Small intestine (tissue), 16 donors: ENCODE results near the gene GNAT1. TPM values are rescaled to one million over a fixed set of nuclear protein-coding genes. Genes with fewer than 3 reads are reported as not detected.

ENCODE experiments used
- DNase-seq, 2 donors: peaks; one replicate each; pipeline versions ENCODE4 v3.0.0 to v3.0.0-alpha.2; 2013
- FAIRE-seq: peaks from 2 replicates; lab custom pipeline; 2012; peaks lifted over from hg19 to GRCh38; lab: Jason Lieb, UNC
- H3K27ac ChIP-seq, 3 donors: one replicate each; pipeline ENCODE4 v1.5.1; 2013; ENCODE audit warnings: low read length in 2 of 3, mild to moderate bottlenecking in 2 of 3, control low read depth in 1 of 3, inconsistent platforms in 1 of 3, low read depth in 1 of 3, moderate library complexity in 1 of 3
- H3K27me3 ChIP-seq, 3 donors: one replicate each; pipeline ENCODE4 v1.6.1; 2013; ENCODE audit warnings: low read length in 3 of 3, inconsistent platforms in 1 of 3; ENCODE audit not compliant: control insufficient read depth in 3 of 3, insufficient read depth in 3 of 3
- H3K36me3 ChIP-seq, 3 donors: one replicate each; pipeline ENCODE4 v1.6.1; 2013; ENCODE audit warnings: low read length in 3 of 3, inconsistent platforms in 1 of 3, low read depth in 1 of 3, mild to moderate bottlenecking in 1 of 3, moderate library complexity in 1 of 3; ENCODE audit not compliant: control insufficient read depth in 3 of 3, insufficient read depth in 2 of 3
- H3K4me1 ChIP-seq, 3 donors: one replicate each; pipeline ENCODE4 v1.6.1; 2013; ENCODE audit warnings: low read length in 2 of 3, inconsistent platforms in 1 of 3, low read depth in 1 of 3, mild to moderate bottlenecking in 1 of 3, moderate library complexity in 1 of 3; ENCODE audit not compliant: control insufficient read depth in 3 of 3, insufficient read depth in 2 of 3
- H3K4me3 ChIP-seq, 3 donors: one replicate each; pipeline ENCODE4 v1.5.1; 2013; ENCODE audit warnings: low read length in 3 of 3, control low read depth in 1 of 3, inconsistent platforms in 1 of 3, low read depth in 1 of 3, mild to moderate bottlenecking in 1 of 3, moderate library complexity in 1 of 3
- H3K9me3 ChIP-seq, 2 donors: one replicate each; pipeline ENCODE4 v1.6.1; 2013; ENCODE audit warnings: low read depth in 1 of 2, low read length in 1 of 2; ENCODE audit not compliant: control insufficient read depth in 2 of 2, insufficient read depth in 1 of 2
- WGBS, 3 donors: extraction: QIAGEN DNeasy Blood & Tissue Kit; methylation state at CpG; one replicate each; pipeline ENCODE4 v1.1.7; 2013; 5-methylcytosine and 5-hydroxymethylcytosine counted together
- long read RNA-seq, 10 donors: transcript quantifications; one replicate each; lab custom pipeline, GENCODE V29; 2026
- polyA plus RNA-seq, 4 donors: library from polyadenylated mRNA; stranded (reverse) in 3 of 4; unstranded in 1 of 4; fragments of 200-250 nt in 3 of 4; fragments of 120-200 nt in 1 of 4; gene quantifications; one replicate each; pipeline versions ENCODE4 v1.2.1 to v1.2.3, GENCODE V29; 2013
- donor health status: healthy with polysubstance abuse.
- donor health status: control.
- donor health status: control.
- donor health status: Bipolar disorder and iron deficiency.
- donor health status: healthy.

Gene GNAT1
- not detected for polyA plus RNA-seq
- long read RNA-seq, donor 1, result 0 reads
- long read RNA-seq, donor 2, result 0 reads
- long read RNA-seq, donor 3, result 0 reads
- long read RNA-seq, donor 4, result 0 reads
- long read RNA-seq, donor 5, result 0 reads
- long read RNA-seq, donor 6, result 0 reads
- long read RNA-seq, donor 7, result 0 reads
- long read RNA-seq, donor 8, result 0 reads
- long read RNA-seq, donor 9, result 0 reads
- long read RNA-seq, donor 10, result 0 reads

- DNase-seq (no peak), FAIRE-seq (no peak)
- WGBS, 3 donors, result 54 to 74% (median 57%) methylated on average over 8 of the region's 8 CpGs
- peaks cover 0 to 21% (median 0%) of the 10 kb centered on the region in 3 donors for H3K4me1 ChIP-seq
- peaks cover 0 to 4% (median 1%) of the 10 kb centered on the region in 3 donors for H3K36me3 ChIP-seq
- H3K27me3 ChIP-seq, result peaks cover 0 to 44% (median 8%) of the 10 kb centered on the region in 3 donors
- peaks cover 0 to 6% of the 10 kb centered on the region in 2 donors for H3K9me3 ChIP-seq
- H3K4me3 ChIP-seq, result no peak within 1 kb of the TSS
- H3K27ac ChIP-seq, result no peak within 1 kb of the TSS
These were observed at the start of gene GNAT1 for GRCh38 chr3:50190936-50191660. GNAT1 (plus strand) TSS chr3:50191610; CDS start chr3:50191726, 116 bp downstream.

- WGBS, 3 donors, result 86 to 88% (median 87%) methylated on average over 3 of the region's 3 CpGs
- no peak for FAIRE-seq
- Histone ChIP-seq H3K4me1 (peaks cover 0 to 4% (median 0%) of the 10 kb centered on the region in 3 donors), H3K27me3 (peaks cover 0 to 8% (median 0%) of the 10 kb centered on the region in 3 donors), H3K9me3 (no peaks in the 10 kb centered on the region), H3K4me3 (no peak overlapping the region), H3K27ac (no peak overlapping the region), H3K36me3 (no peaks in the 10 kb centered on the region)
- DNase-seq, result no peak
These were observed 45.0 kb upstream of the GNAT1 start for GRCh38 chr3:50146316-50146901.

GRCh38 chr3:50147016-50147415 lies 44.4 kb upstream of the GNAT1 start:
- peaks cover 0 to 8% (median 0%) of the 10 kb centered on the region in 3 donors for H3K27me3 ChIP-seq
- no peak overlapping the region for H3K27ac ChIP-seq
- H3K9me3 ChIP-seq, result no peaks in the 10 kb centered on the region
- FAIRE-seq (no peak), DNase-seq (no peak)
- WGBS, 3 donors, result 83 to 92% (median 83%) methylated on average over 7 of the region's 7 CpGs
- H3K36me3 ChIP-seq, result no peaks in the 10 kb centered on the region
- no peak overlapping the region for H3K4me3 ChIP-seq
- peaks cover 0 to 7% (median 0%) of the 10 kb centered on the region in 3 donors for H3K4me1 ChIP-seq

- Histone ChIP-seq H3K4me3 (no peak overlapping the region), H3K4me1 (peaks cover 0 to 9% (median 0%) of the 10 kb centered on the region in 3 donors)
- FAIRE-seq, result no peak
These were observed 44.0 kb upstream of the GNAT1 start for GRCh38 chr3:50147447-50147846.

GRCh38 chr3:50147861-50148260 lies 43.5 kb upstream of the GNAT1 start:
- Histone ChIP-seq H3K9me3 (no peaks in the 10 kb centered on the region), H3K4me1 (peaks cover 0 to 9% (median 0%) of the 10 kb centered on the region in 3 donors), H3K27ac (no peak overlapping the region), H3K36me3 (no peaks in the 10 kb centered on the region), H3K4me3 (no peak overlapping the region), H3K27me3 (peaks cover 0 to 8% (median 0%) of the 10 kb centered on the region in 3 donors)
- 66 to 71% (median 69%) methylated on average over 6 of the region's 6 CpGs for WGBS, 3 donors
- no peak for DNase-seq
- no peak for FAIRE-seq

More at GRCh38 chr3:50147447-50147846, 44.0 kb upstream of the GNAT1 start:
- Histone ChIP-seq H3K27me3 (peaks cover 0 to 8% (median 0%) of the 10 kb centered on the region in 3 donors), H3K27ac (no peak overlapping the region), H3K36me3 (no peaks in the 10 kb centered on the region), H3K9me3 (no peaks in the 10 kb centered on the region)
- DNase-seq, result no peak
- 79 to 96% (median 80%) methylated on average over 2 of the region's 2 CpGs for WGBS, 3 donors

GRCh38 chr3:50150404-50150750 lies 41.0 kb upstream of the GNAT1 start:
- no peaks in the 10 kb centered on the region for H3K36me3 ChIP-seq
- H3K4me3 ChIP-seq, result no peak overlapping the region
- peaks cover 0 to 22% (median 0%) of the 10 kb centered on the region in 3 donors for H3K27me3 ChIP-seq
- H3K4me1 ChIP-seq, result peaks cover 0 to 9% (median 2%) of the 10 kb centered on the region in 3 donors
- WGBS, 3 donors, result 80 to 87% (median 86%) methylated on average over 1 of the region's 1 CpG
- no peak for FAIRE-seq
- H3K27ac ChIP-seq, result peak overlapping the region in 1 of 3 donors; percentile 42
- DNase-seq, result no peak
- H3K9me3 ChIP-seq, result no peaks in the 10 kb centered on the region

- Histone ChIP-seq H3K4me1 (peaks cover 0 to 9% (median 8%) of the 10 kb centered on the region in 3 donors), H3K27me3 (peaks cover 0 to 28% (median 0%) of the 10 kb centered on the region in 3 donors), H3K36me3 (no peaks in the 10 kb centered on the region), H3K9me3 (no peaks in the 10 kb centered on the region), H3K4me3 (no peak overlapping the region), H3K27ac (peak overlapping the region in 2 of 3 donors; percentile 21 to 42)
- peak in 1 of 2 donors; percentile 70 for DNase-seq
- 53 to 74% (median 58%) methylated on average over 18 of the region's 18 CpGs for whole genome bisulfite sequencing, 3 donors
- no peak for FAIRE-seq
These were observed 40.3 kb upstream of the GNAT1 start for GRCh38 chr3:50150863-50151686.

GRCh38 chr3:50151728-50152127 lies 39.7 kb upstream of the GNAT1 start:
- Histone ChIP-seq H3K27me3 (peaks cover 0 to 33% (median 0%) of the 10 kb centered on the region in 3 donors), H3K4me3 (no peak overlapping the region), H3K27ac (peak overlapping the region in 1 of 3 donors; percentile 21), H3K4me1 (peaks cover 0 to 15% (median 9%) of the 10 kb centered on the region in 3 donors), H3K9me3 (no peaks in the 10 kb centered on the region), H3K36me3 (no peaks in the 10 kb centered on the region)
- FAIRE-seq (no peak), DNase-seq (no peak)
- WGBS, 3 donors, result 36 to 54% (median 46%) methylated on average over 4 to 5 of the region's 5 CpGs
